Caco-2 (cell line): ENCODE results near the gene ZC3H12A. TPM values are rescaled to one million over a fixed set of nuclear protein-coding genes. Genes with fewer than 3 reads are reported as not detected.

Experiments used
- BruUV-seq: library from RNA; stranded (reverse); fragments of 400-500 nt; replicated peaks from 2 replicates; lab custom pipeline; 2021; lab: Mats Ljungman, UMichigan
- CTCF ChIA-PET: fragments of 300-600 bp; sonication (Branson Sonifier 250); formaldehyde crosslinking; loops from one replicate; lab custom pipeline; 2022; ENCODE audit warnings: antibody characterized with exemption; lab: Charles Lee
- POLR2A ChIA-PET: fragments of 300-600 bp; sonication (Branson Sonifier 250); formaldehyde crosslinking; loops from one replicate; lab custom pipeline; 2022; ENCODE audit warnings: antibody characterized with exemption; lab: Charles Lee
- DNase-seq, 2 experiments: peaks; one replicate each; pipeline versions ENCODE4 v3.0.0 to v3.0.0-alpha.2; 2020 to 2022
- H3K27me3 ChIP-seq: replicated peaks from 2 replicates; pipeline ENCODE4 v1.6.0; 2011; ENCODE audit warnings: low read length; ENCODE audit not compliant: control insufficient read depth, insufficient read depth
- H3K36me3 ChIP-seq: 2 replicates; pipeline ENCODE4 v1.5.1; 2011; ENCODE audit warnings: low read length; ENCODE audit not compliant: control insufficient read depth, insufficient read depth
- H3K4me1 ChIP-seq: fragments of 250-450 bp; sonication (Bioruptor Pico); 2 replicates; pipeline ENCODE4 v1.5.1; 2020; ENCODE audit warnings: mild to moderate bottlenecking
- H3K4me3 ChIP-seq: 2 replicates; pipeline ENCODE4 v1.5.1; 2011; ENCODE audit warnings: low read depth, mild to moderate bottlenecking, control low read depth, low read length
- H3K9me3 ChIP-seq: fragments of 250-450 bp; sonication (Bioruptor Pico); 2 replicates; pipeline ENCODE4 v1.5.1; 2020; ENCODE audit warnings: mild to moderate bottlenecking, moderate library complexity
- H3K27ac Mint-ChIP-seq: one replicate; pipeline ENCODE4 v1.8.0; 2022; ENCODE audit warnings: mixed read lengths; ENCODE audit not compliant: unreplicated experiment
- H3K27me3 Mint-ChIP-seq: one replicate; pipeline ENCODE4 v1.8.0; 2022; ENCODE audit warnings: mixed read lengths; ENCODE audit not compliant: insufficient read depth, unreplicated experiment
- H3K36me3 Mint-ChIP-seq: one replicate; pipeline ENCODE4 v1.8.0; 2022; ENCODE audit warnings: mild to moderate bottlenecking, mixed read lengths; ENCODE audit not compliant: insufficient read depth, unreplicated experiment
- H3K4me1 Mint-ChIP-seq: one replicate; pipeline ENCODE4 v1.8.0; 2022; ENCODE audit warnings: low read depth, mixed read lengths; ENCODE audit not compliant: unreplicated experiment
- H3K4me3 Mint-ChIP-seq: one replicate; pipeline ENCODE4 v1.8.0; 2022; ENCODE audit warnings: mild to moderate bottlenecking, moderate library complexity, mixed read lengths; ENCODE audit not compliant: unreplicated experiment
- H3K9me3 Mint-ChIP-seq: one replicate; pipeline ENCODE4 v1.8.0; 2022; ENCODE audit warnings: mixed read lengths; ENCODE audit not compliant: unreplicated experiment
- intact Hi-C: fragments of 100-400 bp; cut with micrococcal nuclease; formaldehyde crosslinking; loops from one replicate; pipeline ENCODE4 v1.10.0; 2022; ENCODE audit not compliant: unreplicated experiment
- total RNA-seq: library from RNA; stranded (reverse); gene quantifications from 2 replicates; pipeline ENCODE4 v1.2.3, GENCODE V29; 2022
- TF ChIP-seq, protein P1 (sequence below), 2 experiments: fragments of 200-600 bp in 1 of 2; IDR thresholded peaks; 1 replicate in 1 of 2; 2 replicates in 1 of 2; pipeline versions ENCODE4 v1.5.1 to v1.8.0; 2011 to 2022; ENCODE audit warnings: antibody characterized with exemption in 1 of 2, control low read depth in 1 of 2, inconsistent platforms in 1 of 2, low read depth in 1 of 2, low read length in 1 of 2, mild to moderate bottlenecking in 1 of 2, moderate library complexity in 1 of 2; ENCODE audit not compliant: insufficient read depth in 1 of 2, severe bottlenecking in 1 of 2, unreplicated experiment in 1 of 2

Gene ZC3H12A
- total RNA-seq, 1 experiment from 2014 or later: 4.7 TPM

- no TSS peak for BruUV-seq
Measured at GRCh38 chr1:37477198-37477931, 3.0 kb downstream of the ZC3H12A start.

DNA sequence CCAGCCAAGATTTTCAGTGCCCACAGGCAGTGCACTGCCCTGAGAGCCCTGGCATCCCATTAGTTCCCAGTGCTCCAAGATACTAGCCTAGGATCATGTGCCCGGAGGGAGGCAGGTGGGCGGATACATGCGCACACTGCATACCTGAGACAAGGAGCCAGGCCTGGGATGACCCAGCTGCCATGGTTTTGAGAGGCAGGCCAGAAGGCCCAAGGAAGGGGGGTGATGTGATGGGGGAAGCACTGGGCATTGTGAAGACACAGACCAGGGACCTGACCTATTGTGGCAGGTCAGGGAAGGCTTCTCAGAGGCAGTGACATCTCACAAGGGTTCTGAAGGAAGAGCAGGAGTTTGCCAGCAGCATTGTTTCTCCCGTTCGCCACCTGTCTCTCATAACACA, 3.6 kb downstream of the ZC3H12A start:
- H3K27me3 Mint-ChIP-seq: no peaks in the 10 kb centered on the region
- no peaks in the 10 kb centered on the region for H3K27me3 ChIP-seq
- ChIA-PET POLR2A (interaction anchor here (0.6 kb wide), 1 partner anchor 210 kb away, joined by 3 read pairs; no protein-coding TSS in a partner anchor), CTCF (interaction anchor here (2.0 kb wide), 1 partner anchor 9 kb away, joined by 7 read pairs; no protein-coding TSS in a partner anchor)
- no peaks in the 10 kb centered on the region for H3K4me1 Mint-ChIP-seq
- TF ChIP-seq, protein P1, sequence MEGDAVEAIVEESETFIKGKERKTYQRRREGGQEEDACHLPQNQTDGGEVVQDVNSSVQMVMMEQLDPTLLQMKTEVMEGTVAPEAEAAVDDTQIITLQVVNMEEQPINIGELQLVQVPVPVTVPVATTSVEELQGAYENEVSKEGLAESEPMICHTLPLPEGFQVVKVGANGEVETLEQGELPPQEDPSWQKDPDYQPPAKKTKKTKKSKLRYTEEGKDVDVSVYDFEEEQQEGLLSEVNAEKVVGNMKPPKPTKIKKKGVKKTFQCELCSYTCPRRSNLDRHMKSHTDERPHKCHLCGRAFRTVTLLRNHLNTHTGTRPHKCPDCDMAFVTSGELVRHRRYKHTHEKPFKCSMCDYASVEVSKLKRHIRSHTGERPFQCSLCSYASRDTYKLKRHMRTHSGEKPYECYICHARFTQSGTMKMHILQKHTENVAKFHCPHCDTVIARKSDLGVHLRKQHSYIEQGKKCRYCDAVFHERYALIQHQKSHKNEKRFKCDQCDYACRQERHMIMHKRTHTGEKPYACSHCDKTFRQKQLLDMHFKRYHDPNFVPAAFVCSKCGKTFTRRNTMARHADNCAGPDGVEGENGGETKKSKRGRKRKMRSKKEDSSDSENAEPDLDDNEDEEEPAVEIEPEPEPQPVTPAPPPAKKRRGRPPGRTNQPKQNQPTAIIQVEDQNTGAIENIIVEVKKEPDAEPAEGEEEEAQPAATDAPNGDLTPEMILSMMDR (IDR thresholded peaks at IDR 0.05; ENCODE audit: insufficient read depth in 1 of 2, low read depth in 1 of 2, low read length in 1 of 2, severe bottlenecking in 1 of 2, unreplicated experiment in 1 of 2): no peak
- DNase-seq: no peak
- no peaks in the 10 kb centered on the region; the same call in 1 of the 2 replicates for H3K36me3 ChIP-seq
- no peak overlapping the region for H3K4me3 Mint-ChIP-seq
- peaks cover 27% of the 10 kb centered on the region for H3K36me3 Mint-ChIP-seq
- no TSS peak for BruUV-seq
- peaks cover 26% of the 10 kb centered on the region for H3K4me1 ChIP-seq
- intact Hi-C loops: no loop called here
- H3K9me3 Mint-ChIP-seq: no peaks in the 10 kb centered on the region
- no peak overlapping the region for H3K27ac Mint-ChIP-seq
- H3K9me3 ChIP-seq: no peaks in the 10 kb centered on the region
- no peak overlapping the region for H3K4me3 ChIP-seq

More at GRCh38 chr1:37477198-37477931, 3.0 kb downstream of the ZC3H12A start:
- H3K9me3 ChIP-seq: no peaks in the 10 kb centered on the region
- H3K4me1 ChIP-seq: peaks cover 26% of the 10 kb centered on the region
- POLR2A ChIA-PET: no interaction called here
- Mint-ChIP-seq H3K4me3 (peak overlapping the region; percentile 16), H3K27me3 (no peaks in the 10 kb centered on the region), H3K4me1 (no peaks in the 10 kb centered on the region), H3K36me3 (peaks cover 23% of the 10 kb centered on the region), H3K9me3 (no peaks in the 10 kb centered on the region), H3K27ac (no peak overlapping the region)
- no peak overlapping the region for H3K4me3 ChIP-seq
- no peak for DNase-seq
- no peaks in the 10 kb centered on the region for H3K27me3 ChIP-seq
- intact Hi-C loops: no loop called here
- TF ChIP-seq, protein P1 (IDR thresholded peaks at IDR 0.05; ENCODE audit: insufficient read depth in 1 of 2, low read depth in 1 of 2, low read length in 1 of 2, severe bottlenecking in 1 of 2, unreplicated experiment in 1 of 2): no peak
- CTCF ChIA-PET: interaction anchor here (2.0 kb wide), 1 partner anchor 10 kb away, joined by 7 read pairs; no protein-coding TSS in a partner anchor
- no peaks in the 10 kb centered on the region; the same call in 1 of the 2 replicates for H3K36me3 ChIP-seq

DNA sequence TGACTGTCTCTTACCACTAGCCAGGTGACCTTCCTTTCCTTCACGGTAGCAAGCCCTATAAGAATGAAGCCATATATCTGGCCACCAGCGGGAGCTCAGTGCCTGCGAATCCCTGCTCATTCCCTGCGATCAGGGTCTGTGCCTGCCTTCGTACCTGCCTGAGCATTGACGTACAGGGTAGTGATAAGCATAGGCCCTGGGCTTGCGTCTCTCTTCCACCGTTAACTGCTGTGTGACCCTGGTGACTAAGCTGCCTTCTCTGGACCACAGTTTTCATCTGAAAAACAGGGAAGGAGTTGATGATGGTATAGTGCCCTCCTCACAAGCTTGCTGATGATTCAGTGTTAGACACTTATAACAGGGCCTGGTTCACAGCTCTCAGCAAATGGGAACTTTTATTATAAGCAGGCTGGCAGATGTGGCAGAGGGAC, 4.1 kb downstream of the ZC3H12A start:
- no peaks in the 10 kb centered on the region for H3K27me3 ChIP-seq
- H3K4me3 ChIP-seq: no peak overlapping the region
- H3K4me3 Mint-ChIP-seq: no peak overlapping the region
- no peaks in the 10 kb centered on the region for H3K9me3 ChIP-seq
- intact Hi-C loops: no loop called here
- H3K27ac Mint-ChIP-seq: no peak overlapping the region
- no peaks in the 10 kb centered on the region for H3K9me3 Mint-ChIP-seq
- H3K27me3 Mint-ChIP-seq: no peaks in the 10 kb centered on the region
- CTCF ChIA-PET: interaction anchor here (0.5 to 2.0 kb wide), 2 partner anchors 9 to 19 kb away, joined by 3 to 7 read pairs; no protein-coding TSS in a partner anchor
- H3K36me3 Mint-ChIP-seq: peaks cover 23% of the 10 kb centered on the region
- H3K4me1 ChIP-seq: peaks cover 26% of the 10 kb centered on the region
- no TSS peak for BruUV-seq
- POLR2A ChIA-PET: interaction anchor here (0.6 kb wide), 1 partner anchor 209 kb away, joined by 3 read pairs; no protein-coding TSS in a partner anchor
- DNase-seq: no peak
- H3K36me3 ChIP-seq: no peaks in the 10 kb centered on the region; the same call in 1 of the 2 replicates
- TF ChIP-seq, protein P1 (IDR thresholded peaks at IDR 0.05; ENCODE audit: insufficient read depth in 1 of 2, low read depth in 1 of 2, low read length in 1 of 2, severe bottlenecking in 1 of 2, unreplicated experiment in 1 of 2): no peak
- H3K4me1 Mint-ChIP-seq: no peaks in the 10 kb centered on the region
